GM21717 (cell line): Measurements from ENCODE around the gene SNRNP25.

Source experiments
- ATAC-seq: cut with Tn5 transposase; IDR thresholded peaks from one replicate; pipeline ENCODE4 v1.9.1; 2021; ENCODE audit warnings: mild to moderate bottlenecking, moderate library complexity; ENCODE audit not compliant: unreplicated experiment

SNRNP25 gene

DNA sequence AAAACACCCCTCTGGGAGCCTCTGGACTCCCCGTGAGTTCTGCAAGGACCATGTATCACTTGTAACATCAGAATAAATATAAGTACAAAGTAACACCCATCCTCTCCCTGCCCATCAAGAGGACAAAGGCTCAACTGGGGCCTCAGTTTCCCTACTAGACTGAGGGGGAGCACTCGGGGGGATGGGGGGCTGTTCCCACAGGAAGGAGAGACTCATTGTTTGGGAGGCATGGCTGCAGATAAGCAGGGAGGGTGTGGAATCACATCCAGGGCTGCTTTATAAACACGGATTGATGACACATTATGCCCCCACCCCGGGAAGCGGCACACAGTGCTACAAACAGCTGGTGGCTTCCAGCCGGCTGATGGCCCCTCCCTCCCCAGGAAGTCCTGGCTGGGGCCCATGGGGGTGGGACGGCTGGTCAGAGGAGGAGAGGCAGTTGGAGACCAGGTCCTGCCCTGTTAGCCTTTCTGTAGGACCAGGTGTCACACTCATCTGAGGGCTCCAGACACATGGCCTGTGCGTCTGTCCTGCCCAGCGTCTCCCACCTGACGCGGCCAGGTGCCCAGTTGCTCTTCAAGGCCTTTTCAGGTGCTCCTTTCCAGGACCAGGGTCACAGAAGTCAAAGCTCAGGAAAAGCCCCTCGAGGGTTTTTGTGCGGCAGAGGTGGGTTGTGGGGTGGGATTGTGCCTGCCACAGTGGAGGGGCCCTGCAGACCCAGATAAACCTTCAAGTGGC is 23.1 kb downstream of the SNRNP25 start:
- ATAC-seq, result no peak

DNA sequence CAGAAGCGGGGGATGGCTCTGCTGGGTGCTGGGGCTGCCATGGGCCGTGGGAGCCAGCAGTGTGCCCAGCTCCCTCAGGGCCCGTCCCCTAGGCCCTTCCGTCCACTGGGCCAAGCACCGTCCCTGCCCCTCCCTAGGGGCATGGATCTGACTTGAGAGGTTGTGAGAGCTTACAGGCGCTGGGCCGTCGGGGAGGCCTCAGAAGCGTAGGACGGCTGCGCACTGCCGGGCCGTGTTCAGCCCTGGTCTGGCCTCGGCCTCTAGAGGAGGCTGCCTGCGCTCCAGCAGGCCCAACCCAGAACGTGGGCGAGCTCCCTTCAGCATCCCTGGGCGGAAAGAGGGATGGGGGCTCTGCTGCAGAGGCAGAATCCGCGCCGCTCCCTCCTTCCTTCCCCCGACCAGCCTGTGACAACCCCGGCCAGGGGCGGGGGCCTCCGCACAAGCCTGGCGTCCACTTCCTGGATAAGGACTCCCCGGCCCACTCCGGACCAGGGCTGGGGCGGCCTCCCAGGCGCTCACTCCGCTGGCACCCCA is 23.7 kb downstream of the SNRNP25 start:
- peak; percentile 9 for ATAC-seq

DNA sequence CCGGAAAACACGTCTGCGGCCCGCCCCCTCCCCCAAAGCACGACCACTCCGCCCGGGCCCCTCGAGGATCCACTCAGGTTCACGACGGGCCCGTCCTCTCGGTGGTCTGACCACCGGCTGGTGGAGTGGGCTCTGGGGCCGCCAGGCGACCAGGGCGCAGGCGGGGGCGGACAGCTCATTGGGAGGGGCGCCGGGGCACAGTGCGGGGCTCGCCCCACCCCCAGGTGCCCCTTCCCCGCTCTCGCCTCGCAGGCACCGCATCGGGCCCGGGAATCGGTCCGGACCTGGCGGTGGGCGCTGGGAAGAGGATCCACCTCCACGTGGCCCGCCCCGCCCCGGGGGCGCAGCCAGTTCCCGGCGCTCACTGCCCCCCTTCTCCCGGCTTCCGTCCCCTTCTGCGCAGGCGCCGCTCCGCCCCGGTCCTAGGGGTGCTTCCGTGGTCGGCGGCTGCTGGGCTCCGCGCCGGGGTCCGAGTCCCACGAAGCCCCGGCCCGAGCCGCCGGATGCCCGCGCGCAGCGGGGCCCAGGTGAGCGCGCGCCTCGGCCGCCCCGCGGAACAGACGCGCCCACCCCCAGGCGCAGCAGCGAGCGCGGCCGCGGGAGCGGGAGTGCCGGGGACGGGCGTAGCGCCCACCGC is 24.3 kb downstream of the SNRNP25 start, which contains the start of gene MPG:
MPG (plus strand) TSS at position 419 of the 637 bp plus-strand sequence; CDS start at position 504, 85 bp downstream.
- ATAC-seq, result peak; percentile 56

DNA sequence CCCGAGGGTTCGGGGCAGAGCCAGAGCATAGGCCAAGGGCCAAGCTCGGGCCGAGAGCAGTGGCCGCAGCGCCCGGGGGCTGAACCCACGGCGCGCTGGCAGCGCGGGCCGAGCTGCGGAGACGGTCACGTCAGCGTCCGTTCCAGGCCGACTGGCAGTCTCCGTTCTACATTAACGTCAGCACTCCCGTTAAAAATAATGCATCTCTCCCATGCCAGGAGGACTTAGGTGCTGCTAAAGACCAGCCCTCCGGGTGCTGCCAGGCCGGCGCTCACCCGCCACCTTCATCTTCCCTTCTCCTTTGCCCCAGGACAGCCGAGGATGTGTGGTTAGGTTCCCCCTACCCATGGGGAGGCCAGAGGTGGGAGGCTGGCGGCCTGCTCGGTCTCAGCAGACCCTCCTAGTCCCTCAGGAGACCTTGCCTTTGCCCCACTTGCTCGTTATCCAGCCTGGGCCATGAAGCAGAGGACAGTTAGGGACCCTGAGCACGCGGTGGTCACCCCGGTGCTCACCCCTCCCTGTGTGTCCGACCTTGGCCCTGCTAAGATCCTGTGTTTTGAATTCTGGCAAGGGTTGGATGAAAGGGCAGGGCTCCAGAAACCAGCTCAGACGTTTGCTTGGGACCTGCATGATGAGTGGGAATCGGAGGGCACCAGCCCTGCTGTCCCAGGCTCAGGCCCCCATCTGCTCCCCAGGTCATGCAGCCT is 25.0 kb downstream of the SNRNP25 start:
- no peak for ATAC-seq

DNA sequence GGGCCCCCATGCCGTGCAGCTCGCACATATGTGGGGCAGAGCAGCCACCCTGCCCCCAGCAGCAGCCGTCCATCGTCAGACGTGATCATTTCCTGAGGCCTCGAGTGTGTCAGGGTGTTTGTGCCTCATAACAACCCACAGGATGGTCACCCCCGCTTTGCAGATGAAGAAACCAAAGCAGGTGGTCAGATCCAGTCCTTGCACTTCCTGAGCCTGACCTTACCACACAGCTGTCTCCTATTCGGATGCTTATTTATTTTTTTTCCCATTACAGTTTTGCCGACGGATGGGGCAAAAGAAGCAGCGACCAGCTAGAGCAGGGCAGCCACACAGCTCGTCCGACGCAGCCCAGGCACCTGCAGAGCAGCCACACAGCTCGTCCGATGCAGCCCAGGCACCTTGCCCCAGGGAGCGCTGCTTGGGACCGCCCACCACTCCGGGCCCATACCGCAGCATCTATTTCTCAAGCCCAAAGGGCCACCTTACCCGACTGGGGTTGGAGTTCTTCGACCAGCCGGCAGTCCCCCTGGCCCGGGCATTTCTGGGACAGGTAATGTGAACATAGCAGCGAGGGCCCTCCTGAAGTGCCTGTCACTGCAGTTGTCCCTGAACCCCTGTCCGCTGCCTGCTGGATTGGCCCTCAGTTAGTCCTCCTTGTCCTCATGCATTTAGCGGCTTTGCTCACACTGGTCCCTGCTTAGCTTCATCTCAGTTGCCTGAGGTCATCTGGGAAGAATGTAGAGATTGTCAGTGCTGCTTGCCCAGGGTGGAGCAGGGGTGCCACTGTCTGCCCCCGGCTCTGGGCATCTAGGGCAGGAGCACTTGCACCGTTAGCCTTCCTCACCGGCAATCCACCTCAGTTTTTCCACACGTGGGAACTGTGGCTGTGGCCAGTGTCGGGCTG is 25.8 kb downstream of the SNRNP25 start:
- ATAC-seq, result no peak

DNA sequence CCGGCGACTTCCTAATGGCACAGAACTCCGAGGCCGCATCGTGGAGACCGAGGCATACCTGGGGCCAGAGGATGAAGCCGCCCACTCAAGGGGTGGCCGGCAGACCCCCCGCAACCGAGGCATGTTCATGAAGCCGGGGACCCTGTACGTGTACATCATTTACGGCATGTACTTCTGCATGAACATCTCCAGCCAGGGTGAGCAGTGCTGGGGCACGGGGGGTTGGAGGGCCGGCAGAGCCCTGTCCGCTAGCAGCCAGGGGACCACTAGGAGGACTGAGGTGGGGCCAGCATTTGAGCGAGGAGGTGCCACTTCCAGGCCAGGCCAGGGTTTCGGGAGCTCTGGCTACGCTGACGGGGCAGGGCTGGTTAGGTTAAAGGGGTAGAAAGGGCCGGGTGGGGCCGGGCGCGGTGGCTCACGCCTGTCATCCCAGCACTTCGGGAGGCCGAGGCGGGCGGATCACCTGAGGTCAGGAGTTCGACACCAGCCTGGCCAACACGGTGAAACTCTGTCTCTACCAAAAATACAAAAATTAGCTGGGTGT is 29.5 kb downstream of the SNRNP25 start:
- ATAC-seq, result no peak

DNA sequence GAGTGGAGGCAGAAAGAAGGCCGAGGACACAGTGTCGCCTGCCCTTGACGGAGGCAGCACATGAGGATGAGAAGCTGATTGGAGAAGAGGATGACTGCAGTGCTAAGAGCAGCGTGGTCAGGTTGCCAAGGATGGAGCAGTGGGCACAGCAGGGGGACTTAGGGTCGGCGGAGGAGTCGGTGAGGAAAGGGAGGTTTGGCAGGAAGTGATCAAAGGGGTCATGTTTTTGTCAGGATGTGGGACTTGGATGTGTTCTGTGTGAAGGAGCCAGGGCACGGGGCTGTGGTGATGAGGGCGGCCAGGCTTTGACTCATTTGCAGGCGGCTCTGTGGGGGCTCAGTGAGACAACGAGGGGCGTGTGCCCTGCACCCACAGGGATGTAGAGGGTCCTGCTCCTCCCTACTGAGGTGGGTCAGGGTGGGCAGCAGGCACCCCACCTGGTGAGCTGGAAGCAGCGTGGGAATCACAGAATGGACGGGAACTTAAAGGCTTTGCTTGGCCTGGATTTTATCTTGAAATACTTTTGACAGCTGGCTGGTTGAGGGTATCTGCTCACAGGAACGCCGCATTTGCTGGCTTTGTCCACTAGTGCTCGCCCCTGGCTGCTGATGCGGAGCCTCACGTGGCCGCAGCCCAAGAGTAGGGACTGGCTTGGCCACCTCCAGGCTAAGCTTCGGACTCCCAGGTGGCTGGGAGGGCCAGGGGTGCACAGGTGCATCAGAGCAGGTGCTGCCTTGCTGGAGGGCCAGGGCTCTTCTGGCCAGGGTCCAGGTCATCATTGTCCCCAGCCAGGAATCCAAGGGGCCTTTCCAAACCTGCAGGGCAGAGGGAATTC is 30.4 kb downstream of the SNRNP25 start:
- ATAC-seq, result no peak

DNA sequence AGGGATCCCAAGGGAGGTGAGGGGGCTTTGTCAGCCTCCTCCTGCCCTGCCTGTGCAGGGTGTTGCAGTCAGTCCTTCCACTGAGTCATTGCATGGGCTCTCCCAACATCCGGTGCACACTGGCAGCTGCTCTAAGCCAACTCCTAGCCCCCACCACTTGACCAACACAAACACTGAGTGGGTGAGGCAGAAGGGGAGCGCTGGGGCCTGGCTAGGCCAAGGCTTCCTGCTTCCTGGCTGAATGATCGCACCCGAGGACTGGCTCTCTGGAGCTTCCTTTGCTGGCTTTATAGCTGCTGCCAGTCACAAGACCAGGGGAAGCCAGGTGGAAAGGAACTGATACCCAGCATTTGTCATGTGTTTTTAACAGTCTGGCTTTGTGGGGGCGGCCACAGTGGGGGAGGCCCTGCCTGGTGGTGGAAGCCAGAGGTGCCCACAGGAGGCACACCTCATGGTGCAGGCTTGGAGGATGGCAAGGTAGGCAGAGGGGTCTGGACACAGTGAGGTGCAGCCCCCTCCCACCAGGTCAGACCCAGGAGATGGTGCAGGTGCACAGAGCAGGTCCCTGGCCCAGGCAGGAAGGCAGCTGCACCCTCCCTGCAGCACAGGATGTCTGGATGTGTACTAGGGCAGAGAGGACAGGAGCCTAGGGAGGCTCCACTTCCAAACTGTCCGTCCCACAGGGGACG is 31.2 kb downstream of the SNRNP25 start:
- ATAC-seq, result no peak

DNA sequence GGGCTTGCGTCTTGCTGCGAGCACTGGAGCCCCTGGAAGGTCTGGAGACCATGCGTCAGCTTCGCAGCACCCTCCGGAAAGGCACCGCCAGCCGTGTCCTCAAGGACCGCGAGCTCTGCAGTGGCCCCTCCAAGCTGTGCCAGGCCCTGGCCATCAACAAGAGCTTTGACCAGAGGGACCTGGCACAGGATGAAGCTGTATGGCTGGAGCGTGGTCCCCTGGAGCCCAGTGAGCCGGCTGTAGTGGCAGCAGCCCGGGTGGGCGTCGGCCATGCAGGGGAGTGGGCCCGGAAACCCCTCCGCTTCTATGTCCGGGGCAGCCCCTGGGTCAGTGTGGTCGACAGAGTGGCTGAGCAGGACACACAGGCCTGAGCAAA is 31.8 kb downstream of the SNRNP25 start:
- no peak for ATAC-seq

DNA sequence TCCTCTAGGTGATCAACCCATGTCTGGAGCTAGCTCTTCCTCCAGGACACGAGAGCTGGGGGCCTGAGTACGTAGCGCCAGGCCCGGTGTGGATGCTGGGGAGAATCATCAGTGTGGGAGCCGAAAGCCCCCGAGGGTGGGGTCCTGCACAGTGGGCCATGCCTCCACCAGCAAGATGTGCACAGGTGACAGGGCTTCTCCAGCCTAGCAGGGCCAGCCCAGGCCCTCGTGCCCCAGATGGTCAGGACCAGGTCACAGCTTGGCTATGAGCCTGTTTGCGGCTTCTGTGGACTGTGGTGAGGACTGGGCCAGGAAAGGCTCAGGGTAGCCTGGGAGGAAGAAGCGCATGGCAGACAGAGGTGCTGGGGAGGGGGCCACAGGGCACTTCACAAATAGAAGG is 32.2 kb downstream of the SNRNP25 start:
- ATAC-seq, result no peak

DNA sequence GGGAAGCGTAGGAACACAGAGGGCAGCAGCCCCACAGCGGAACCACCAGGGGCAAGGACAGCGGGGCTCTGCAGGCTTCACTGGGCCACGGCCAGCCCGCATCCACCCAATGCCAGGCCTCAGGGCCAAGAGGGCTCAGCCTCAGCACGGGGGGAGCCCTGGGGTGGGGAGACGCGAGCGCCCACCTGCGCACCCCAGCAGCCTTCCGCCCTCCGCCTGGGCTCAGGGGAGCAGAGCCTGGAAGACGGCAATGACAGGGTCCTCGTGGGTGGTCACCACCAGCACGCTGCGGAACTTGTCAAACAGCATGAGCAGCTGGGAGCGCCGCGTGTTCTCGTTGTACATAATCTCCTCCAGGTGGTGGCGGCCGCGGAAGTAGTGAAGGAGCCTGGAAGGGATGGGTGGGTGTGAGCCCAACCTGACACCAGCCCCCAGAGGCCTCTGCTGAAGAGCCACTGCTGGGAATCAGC is 32.9 kb downstream of the SNRNP25 start:
- no peak for ATAC-seq

DNA sequence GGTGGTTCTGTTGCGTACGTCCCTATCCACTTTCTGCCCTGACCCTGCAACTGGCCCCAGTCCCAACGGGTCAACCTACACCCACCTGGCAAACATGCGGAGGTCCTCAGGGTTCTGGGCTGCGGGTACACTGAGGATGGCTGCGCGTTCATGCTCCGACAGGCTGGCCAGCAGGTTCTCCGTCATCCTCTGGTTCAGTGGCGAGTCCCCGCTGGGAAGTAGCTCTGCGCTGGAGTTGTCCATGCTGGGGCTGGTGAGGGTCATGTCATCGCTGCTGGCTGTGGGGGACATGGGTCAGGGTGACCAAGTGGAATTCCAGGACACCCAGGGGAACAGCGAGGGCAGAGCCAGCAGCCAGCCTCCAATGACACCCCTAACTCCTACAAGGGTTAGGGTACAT is 35.0 kb downstream of the SNRNP25 start:
- no peak for ATAC-seq

DNA sequence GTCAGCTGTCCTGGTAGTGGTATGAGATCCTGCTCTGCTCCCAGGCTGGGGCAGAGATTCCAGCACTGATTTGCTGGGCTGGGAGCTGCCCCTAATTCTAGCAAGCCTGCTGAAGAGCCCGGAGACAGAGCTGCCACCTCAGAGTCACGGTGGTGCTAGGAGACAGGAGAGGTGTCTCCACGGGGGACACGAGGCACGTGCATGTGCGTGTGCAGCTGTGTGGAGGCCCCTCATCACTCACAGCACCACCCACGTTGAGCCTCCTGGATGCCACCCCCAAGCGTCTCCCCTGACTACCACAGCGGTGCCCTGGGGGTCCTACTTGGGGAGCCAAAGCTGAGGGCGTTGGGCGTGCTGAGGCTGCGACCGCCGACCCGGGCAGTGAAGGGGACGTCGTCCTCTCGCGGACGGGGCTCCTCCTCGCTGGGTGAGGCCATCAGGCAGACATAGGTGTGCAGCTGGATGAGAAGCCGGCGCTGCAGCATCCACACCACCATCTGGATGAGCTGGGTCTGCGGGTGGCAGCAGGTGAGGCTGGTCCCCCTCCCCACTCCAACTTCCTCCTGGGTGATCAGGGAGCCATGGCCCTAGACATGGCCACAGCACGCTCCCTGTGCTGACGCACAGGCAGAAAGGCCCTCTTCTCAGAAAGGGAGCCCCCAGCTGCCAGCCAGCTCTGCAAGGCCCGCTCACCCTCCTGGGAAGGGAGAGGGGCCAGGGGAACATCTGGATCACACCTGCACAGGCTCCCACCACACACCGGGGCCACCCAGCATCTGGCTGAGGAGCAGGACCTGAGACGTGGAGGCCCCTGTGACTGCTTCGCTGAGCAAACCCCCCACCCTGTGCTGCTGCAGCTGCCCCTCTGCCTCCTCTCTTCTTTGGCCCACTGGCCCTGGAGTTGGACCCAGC is 36.0 kb downstream of the SNRNP25 start:
- no peak for ATAC-seq

DNA sequence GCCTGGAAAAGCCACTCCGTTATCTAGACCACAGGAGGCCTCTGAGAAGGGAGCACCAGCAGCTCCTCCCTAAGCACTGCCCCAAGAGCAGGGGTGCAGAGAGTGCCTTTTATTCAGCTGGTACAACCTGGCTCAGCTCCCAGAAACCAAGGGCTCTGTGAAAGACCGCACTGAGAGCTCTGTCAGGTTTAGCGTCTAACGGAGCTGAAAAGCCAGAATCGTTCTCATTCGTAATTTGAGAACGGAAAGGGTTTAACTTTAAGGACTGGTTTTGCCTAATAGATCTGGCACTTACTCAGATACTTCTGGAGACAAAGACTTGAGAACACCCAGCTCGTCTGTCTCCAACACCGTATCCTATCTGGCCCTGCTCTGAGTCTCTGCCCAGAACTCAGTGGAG is 37.9 kb downstream of the SNRNP25 start:
- no peak for ATAC-seq

DNA sequence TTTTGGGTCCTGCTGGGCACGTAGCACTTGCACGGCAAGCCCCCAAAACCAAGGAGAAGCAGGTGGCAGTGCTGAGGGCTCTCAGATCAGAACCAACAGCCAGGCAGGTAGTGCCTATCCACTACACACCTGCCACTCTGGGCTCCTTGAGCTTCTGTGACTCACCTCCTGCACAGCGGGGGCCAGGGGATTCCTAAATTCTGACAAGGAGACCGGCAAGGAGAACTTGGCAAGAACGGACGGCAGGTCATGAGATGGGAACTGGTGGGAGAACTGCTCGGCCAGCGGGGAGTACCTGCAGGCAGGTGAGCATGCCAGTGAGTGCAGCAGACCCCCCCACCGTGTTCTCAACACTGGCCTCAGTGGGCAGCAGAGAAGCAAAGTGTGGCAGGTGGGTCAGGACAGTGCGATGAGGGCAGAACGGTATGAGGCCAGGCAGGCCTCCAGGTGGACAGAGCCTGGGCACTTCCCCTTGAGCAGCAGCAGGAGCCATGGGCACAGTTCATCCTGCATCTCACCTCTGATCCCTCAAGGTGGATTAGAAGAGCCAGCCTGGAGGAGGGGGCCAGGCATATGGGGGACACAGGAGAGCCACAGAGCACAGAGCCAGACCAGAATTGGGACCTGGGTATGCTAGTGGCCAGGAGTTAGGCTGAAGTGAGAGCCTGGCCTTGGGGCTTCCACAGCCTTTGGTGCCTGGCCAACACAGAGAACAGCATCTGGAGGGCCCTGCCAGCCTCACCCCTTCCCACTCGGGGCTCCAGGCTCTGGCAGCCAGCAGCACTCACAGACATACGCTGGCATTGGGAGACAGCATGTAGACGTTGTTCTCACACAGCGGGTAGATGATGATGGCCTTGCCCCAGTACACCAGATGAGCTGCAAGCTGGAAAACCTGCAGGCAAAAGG is 39.1 kb downstream of the SNRNP25 start:
- ATAC-seq, result no peak

DNA sequence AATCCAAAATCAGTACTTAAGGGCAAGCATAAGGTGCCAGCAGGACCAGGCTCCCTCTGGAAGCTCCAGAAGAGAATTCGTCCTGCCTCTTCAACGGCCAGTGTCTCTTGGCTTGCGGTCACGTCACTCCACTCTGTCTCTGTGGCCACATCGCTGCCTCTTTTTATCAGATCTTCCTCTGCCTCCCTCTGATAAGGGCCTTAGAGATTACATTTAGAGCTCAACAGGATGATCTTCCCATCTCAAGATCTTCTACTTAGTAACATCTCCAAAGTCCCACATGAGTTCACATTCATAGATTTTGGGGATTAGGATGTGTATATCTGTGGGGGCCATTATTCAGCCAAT is 41.3 kb downstream of the SNRNP25 start:
- ATAC-seq, result no peak

DNA sequence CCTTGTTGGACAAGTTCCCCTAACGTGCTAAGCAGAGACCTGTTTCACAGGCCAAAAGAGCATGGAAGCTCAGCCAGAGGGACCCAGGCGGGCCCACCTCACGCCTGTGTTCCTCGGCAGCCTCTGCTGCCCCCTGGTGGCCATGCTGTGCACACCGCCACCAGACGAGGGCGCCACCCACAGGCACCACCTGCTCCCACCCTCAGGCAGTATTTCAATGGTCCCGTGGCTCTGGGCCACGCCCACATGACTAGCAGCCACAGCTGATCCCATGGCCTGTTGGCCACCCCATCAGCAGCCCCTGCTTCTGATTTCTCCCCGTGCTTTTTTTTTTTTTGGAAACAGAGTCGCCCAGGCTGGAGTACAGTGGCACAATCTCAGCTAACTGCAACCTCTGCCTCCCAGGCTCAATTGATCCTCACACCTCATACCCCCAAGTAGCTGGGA is 43.3 kb downstream of the SNRNP25 start:
- peak; percentile 42 for ATAC-seq
